GM12892 (cell line): ENCODE results near the gene CEP44. TPM values are rescaled to one million over a fixed set of nuclear protein-coding genes. Genes with fewer than 3 reads are reported as not detected.

Experiments
- DNase-seq: peaks from one replicate; pipeline ENCODE4 v3.0.0; 2011; ENCODE audit not compliant: insufficient read length
- FAIRE-seq: peaks from 2 replicates; lab custom pipeline; 2011; peaks lifted over from hg19 to GRCh38; lab: Jason Lieb, UNC
- POLR2A ChIP-seq: IDR thresholded peaks from 2 replicates; pipeline ENCODE4 v1.6.1; 2011; ENCODE audit warnings: low read depth, low read length, control low read depth
- POLR2AphosphoS5 ChIP-seq: IDR thresholded peaks from 2 replicates; pipeline ENCODE4 v1.6.1; 2011; ENCODE audit warnings: low read depth, low read length, control low read depth
- TAF1 ChIP-seq: IDR thresholded peaks from 2 replicates; pipeline ENCODE4 v1.6.1; 2011; ENCODE audit warnings: low read depth, mild to moderate bottlenecking, control low read depth, low read length, borderline replicate concordance
- polyA plus RNA-seq: library from polyadenylated mRNA; unstranded; fragments of >200 nt; gene quantifications from one replicate; pipeline ENCODE4 v1.2.1, GENCODE V29; 2012; ENCODE audit warnings: missing spikeins, inconsistent platforms; ENCODE audit not compliant: missing spikeins

CEP44 gene
- polyA plus RNA-seq = 18.5 TPM

GRCh38 chr4:174283507-174284471 lies at the start of gene CEP44, which contains the start of gene FBXO8:
CEP44 (plus strand) TSS chr4:174283911; CDS start chr4:174299122, 15,211 bp downstream.
FBXO8 (minus strand) TSS chr4:174283667; CDS start chr4:174263092, 20,575 bp downstream.
- DNase-seq (peak; percentile 19), FAIRE-seq (peak; percentile 33)
- 0 out of 2 replicates have a peak, but pooled peaks have one; percentile 40 for TF ChIP-seq TAF1
- TF ChIP-seq POLR2AphosphoS5 = peak; percentile 62
- peak; percentile 73 for TF ChIP-seq POLR2A

- DNase-seq (no peak), FAIRE-seq (no peak)
- no peak for TF ChIP-seq POLR2AphosphoS5
- no peak for TF ChIP-seq TAF1
- no peak for TF ChIP-seq POLR2A
These were observed 47.4 kb upstream of the CEP44 start for GRCh38 chr4:174236359-174236758.

GRCh38 chr4:174241162-174241561 lies 42.5 kb upstream of the CEP44 start:
- DNase-seq (no peak), FAIRE-seq (no peak)
- TF ChIP-seq POLR2A (no peak), POLR2AphosphoS5 (no peak), TAF1 (no peak)

- TF ChIP-seq POLR2A = no peak
- no peak for TF ChIP-seq TAF1
- TF ChIP-seq POLR2AphosphoS5 = no peak
- no peak for DNase-seq
- no peak for FAIRE-seq
These were observed 39.3 kb upstream of the CEP44 start for GRCh38 chr4:174244441-174244840.

- TF ChIP-seq POLR2AphosphoS5 (no peak), TAF1 (no peak), POLR2A (no peak)
- FAIRE-seq (no peak), DNase-seq (no peak)
These were observed 38.0 kb upstream of the CEP44 start for GRCh38 chr4:174245714-174246113.

- DNase-seq (no peak), FAIRE-seq (no peak)
- TF ChIP-seq POLR2A = no peak
- TF ChIP-seq TAF1 = no peak
- TF ChIP-seq POLR2AphosphoS5 = no peak
These were observed 35.3 kb upstream of the CEP44 start for GRCh38 chr4:174248407-174248806.

GRCh38 chr4:174252412-174252811 lies 31.3 kb upstream of the CEP44 start:
- DNase-seq = no peak
- FAIRE-seq = no peak
- TF ChIP-seq POLR2A = no peak
- no peak for TF ChIP-seq POLR2AphosphoS5
- no peak for TF ChIP-seq TAF1

GRCh38 chr4:174254613-174255012 lies 29.1 kb upstream of the CEP44 start:
- no peak for TF ChIP-seq POLR2A
- no peak for TF ChIP-seq POLR2AphosphoS5
- TF ChIP-seq TAF1 = no peak
- peak; percentile 27 for FAIRE-seq

GRCh38 chr4:174255374-174255773 lies 28.3 kb upstream of the CEP44 start:
- TF ChIP-seq TAF1 = no peak
- no peak for TF ChIP-seq POLR2AphosphoS5
- TF ChIP-seq POLR2A = no peak
- FAIRE-seq = no peak
- DNase-seq = no peak

More at GRCh38 chr4:174254613-174255012, 29.1 kb upstream of the CEP44 start:
- no peak for DNase-seq

GRCh38 chr4:174255786-174256185 lies 27.9 kb upstream of the CEP44 start:
- DNase-seq (no peak), FAIRE-seq (no peak)
- TF ChIP-seq TAF1 = no peak
- TF ChIP-seq POLR2AphosphoS5 = no peak
- TF ChIP-seq POLR2A = no peak

GRCh38 chr4:174256277-174256713 lies 27.4 kb upstream of the CEP44 start:
- DNase-seq (no peak), FAIRE-seq (no peak)
- TF ChIP-seq POLR2A (no peak), POLR2AphosphoS5 (no peak), TAF1 (no peak)

- DNase-seq = no peak
- TF ChIP-seq TAF1 (no peak), POLR2A (no peak), POLR2AphosphoS5 (no peak)
- no peak for FAIRE-seq
These were observed 24.1 kb upstream of the CEP44 start for GRCh38 chr4:174259580-174259979.
